ENCODE measurements around the gene TTLL10.
"Not testable (repeated sequence)": the region's sequence is repeated elsewhere in the genome, so short reads cannot be mapped to it uniquely, and the experiment has no call there.

Gene TTLL10

GRCh38 chr1:1183833-1184775, 10.4 kb downstream of the TTLL10 start:
- H3K4me3 ChIP-seq (ENCODE audit: low read depth, low read length) = no peak overlapping the region
- no peak for DNase-seq (ENCODE audit: low read depth)
- TF ChIP-seq CTCF (IDR thresholded peaks at IDR 0.05; ENCODE audit: low read depth, low read length, missing control alignments) = no peak

GRCh38 chr1:1185101-1185765, 11.6 kb downstream of the TTLL10 start:
- no peak overlapping the region for H3K4me3 ChIP-seq (ENCODE audit: low read depth, low read length)
- TF ChIP-seq CTCF (IDR thresholded peaks at IDR 0.05; ENCODE audit: low read depth, low read length, missing control alignments) = no peak
- no peak for DNase-seq (ENCODE audit: low read depth)

GRCh38 chr1:1187938-1188337, 14.3 kb downstream of the TTLL10 start:
- no peak overlapping the region for H3K4me3 ChIP-seq (ENCODE audit: low read depth, low read length)

GRCh38 chr1:1189111-1189510, 15.4 kb downstream of the TTLL10 start:
- H3K4me3 ChIP-seq (ENCODE audit: low read depth, low read length) = no peak overlapping the region
- DNase-seq (ENCODE audit: low read depth) = no peak
- no peak for TF ChIP-seq CTCF (IDR thresholded peaks at IDR 0.05; ENCODE audit: low read depth, low read length, missing control alignments)

More at GRCh38 chr1:1187938-1188337, 14.3 kb downstream of the TTLL10 start:
- no peak for DNase-seq (ENCODE audit: low read depth)
- no peak for TF ChIP-seq CTCF (IDR thresholded peaks at IDR 0.05; ENCODE audit: low read depth, low read length, missing control alignments)

- DNase-seq (ENCODE audit: low read depth) = no peak
- no peak overlapping the region for H3K4me3 ChIP-seq (ENCODE audit: low read depth, low read length)
- no peak for TF ChIP-seq CTCF (IDR thresholded peaks at IDR 0.05; ENCODE audit: low read depth, low read length, missing control alignments)
These were observed 18.1 kb downstream of the TTLL10 start for GRCh38 chr1:1191734-1192133.

GRCh38 chr1:1194723-1195122, 21.0 kb downstream of the TTLL10 start:
- H3K4me3 ChIP-seq (ENCODE audit: low read depth, low read length) = no peak overlapping the region
- no peak for TF ChIP-seq CTCF (IDR thresholded peaks at IDR 0.05; ENCODE audit: low read depth, low read length, missing control alignments)
- no peak for DNase-seq (ENCODE audit: low read depth)

GRCh38 chr1:1195726-1196125, 22.0 kb downstream of the TTLL10 start:
- DNase-seq (ENCODE audit: low read depth); H3K4me3 ChIP-seq (ENCODE audit: low read depth, low read length): not testable (repeated sequence)
